B cell (primary cell): Measurements from ENCODE around the gene C1GALT1C1. TPM values are rescaled to one million over a fixed set of nuclear protein-coding genes. Genes with fewer than 3 reads are reported as not detected.
A peak's percentile ranks its signal among the peaks of the same experiment; 100 is the strongest.

Experiments used
- ATAC-seq: fragments of 200-7000 bp; cut with Tn5 transposase; one replicate; pipeline ENCODE4 v1.10.0; 2021; ENCODE audit warnings: low read depth, mild to moderate bottlenecking, moderate number of reproducible peaks, moderate library complexity
- CTCF ChIA-PET: fragments of 350-600 bp; sonication (Branson Sonifier 250); formaldehyde crosslinking; loops from one replicate; lab custom pipeline; 2021; ENCODE audit warnings: antibody characterized with exemption, inconsistent platforms; lab: Charles Lee
- POLR2A ChIA-PET: fragments of 350-600 bp; sonication (Branson Sonifier 250); formaldehyde crosslinking; loops from one replicate; lab custom pipeline; 2021; ENCODE audit warnings: antibody characterized with exemption; lab: Charles Lee
- DNase-seq: peaks from one replicate; pipeline ENCODE4 v3.0.0; 2013
- H2AFZ ChIP-seq: 2 replicates; pipeline ENCODE4 v1.6.1; 2012; ENCODE audit warnings: mild to moderate bottlenecking, low read depth, low read length; ENCODE audit not compliant: insufficient read depth, poor library complexity, severe bottlenecking
- H3K27ac ChIP-seq, 2 donors: 1 replicate in 1 of 2; 2 replicates in 1 of 2; pipeline ENCODE4 v1.5.1; 2012 to 2013; ENCODE audit warnings: low read length in 2 of 2, mild to moderate bottlenecking in 2 of 2, moderate library complexity in 1 of 2
- H3K27me3 ChIP-seq, 4 experiments: fragments of 200-600 bp in 1 of 4; sonication (generic) in 1 of 4; replicated peaks in 1 of 4; 1 replicate in 2 of 4; 2 replicates in 2 of 4; pipeline versions ENCODE4 v1.6.1 to v1.7.0; 2013 to 2016; ENCODE audit warnings: low read length in 3 of 4, mild to moderate bottlenecking in 2 of 4, mixed read lengths in 1 of 4, moderate library complexity in 1 of 4; ENCODE audit not compliant: insufficient read depth in 4 of 4, control insufficient read depth in 3 of 4; ENCODE audit errors: control extremely low read depth in 1 of 4
- H3K36me3 ChIP-seq, 2 experiments: replicated peaks in 1 of 2; 1 replicate in 1 of 2; 2 replicates in 1 of 2; pipeline versions ENCODE4 v1.6.1 to v1.7.1; 2013; ENCODE audit warnings: low read length in 1 of 2; ENCODE audit not compliant: insufficient read depth in 2 of 2, control insufficient read depth in 1 of 2; ENCODE audit errors: control extremely low read depth in 1 of 2, extremely low read depth in 1 of 2
- H3K4me1 ChIP-seq, 2 donors: fragments of 200-600 bp in 1 of 2; sonication (generic) in 1 of 2; 1 replicate in 1 of 2; 2 replicates in 1 of 2; pipeline versions ENCODE4 v1.5.1 to v1.6.1; 2013 to 2017; ENCODE audit warnings: low read length in 2 of 2; ENCODE audit not compliant: control insufficient read depth in 2 of 2, insufficient read depth in 2 of 2
- H3K4me2 ChIP-seq: replicated peaks from 2 replicates; pipeline ENCODE3; 2012; ENCODE audit warnings: mild to moderate bottlenecking, low read depth, low read length; ENCODE audit not compliant: poor library complexity, severe bottlenecking
- H3K4me3 ChIP-seq, 5 experiments: fragments of 200-600 bp in 1 of 5; sonication (generic) in 1 of 5; 1 replicate in 3 of 5; 2 replicates in 2 of 5; pipeline versions ENCODE4 v1.5.1 to v1.7.0; 2011 to 2016; ENCODE audit warnings: low read length in 4 of 5, mild to moderate bottlenecking in 4 of 5, low read depth in 2 of 5, control low read depth in 1 of 5, moderate library complexity in 1 of 5; ENCODE audit not compliant: insufficient read depth in 1 of 5; ENCODE audit errors: control extremely low read depth in 1 of 5, extremely low read depth in 1 of 5
- H3K79me2 ChIP-seq: fragments of 200-600 bp; sonication (generic); one replicate; pipeline ENCODE4 v1.6.0; 2016; ENCODE audit warnings: low read length; ENCODE audit not compliant: control insufficient read depth, insufficient read depth
- H3K9ac ChIP-seq: fragments of 200-600 bp; sonication (generic); 2 replicates; pipeline ENCODE4 v1.6.1; 2017; ENCODE audit warnings: mild to moderate bottlenecking, low read length, moderate library complexity
- H3K9me3 ChIP-seq, 3 donors: one replicate each; pipeline versions ENCODE4 v1.6.1 to v1.7.1; 2013; ENCODE audit warnings: low read length in 2 of 3; ENCODE audit not compliant: control insufficient read depth in 2 of 3, insufficient read depth in 1 of 3; ENCODE audit errors: control extremely low read depth in 1 of 3
- H4K20me1 ChIP-seq: 2 replicates; pipeline ENCODE4 v1.6.0; 2012; ENCODE audit warnings: mild to moderate bottlenecking, low read length; ENCODE audit not compliant: insufficient read depth, control insufficient read depth, poor library complexity, severe bottlenecking
- H3K27ac Mint-ChIP-seq: one replicate; pipeline ENCODE4 v1.8.0; 2021; ENCODE audit warnings: mixed read lengths
- H3K27me3 Mint-ChIP-seq: one replicate; pipeline ENCODE4 v1.8.0; 2021; ENCODE audit warnings: mixed read lengths
- H3K4me1 Mint-ChIP-seq: one replicate; pipeline ENCODE4 v1.8.0; 2021; ENCODE audit warnings: mixed read lengths
- H3K4me3 Mint-ChIP-seq: one replicate; pipeline ENCODE4 v1.8.0; 2021; ENCODE audit warnings: mixed read lengths
- H3K9me3 Mint-ChIP-seq: one replicate; pipeline ENCODE4 v1.8.0; 2022; ENCODE audit warnings: mixed read lengths; ENCODE audit not compliant: insufficient read depth
- EZH2 ChIP-seq: IDR thresholded peaks from 2 replicates; pipeline ENCODE4 v1.6.1; 2012; ENCODE audit warnings: borderline replicate concordance, low read depth, mild to moderate bottlenecking, moderate library complexity, low read length; ENCODE audit not compliant: insufficient read depth, poor library complexity, severe bottlenecking
- WGBS: methylation state at CpG from one replicate; pipeline ENCODE4 v1.1.5; 2013; ENCODE audit warnings: missing lambda C conversion rate; ENCODE audit not compliant: insufficient coverage; 5-methylcytosine and 5-hydroxymethylcytosine counted together
- intact Hi-C: fragments of 100-400 bp; cut with micrococcal nuclease; formaldehyde crosslinking; loops from one replicate; pipeline ENCODE4 v1.10.0; 2022
- polyA plus RNA-seq: library from polyadenylated mRNA; depleted of rRNA; stranded (reverse); fragments of >200 nt; gene quantifications from 2 replicates; pipeline ENCODE4 v1.2.3, GENCODE V29; 2012
- total RNA-seq, 2 donors: library from RNA; stranded (reverse); fragments of 120-200 nt in 1 of 2; gene quantifications; 1 replicate in 1 of 2; 2 replicates in 1 of 2; pipeline versions ENCODE4 v1.2.3 to v1.2.4, GENCODE V29; 2013 to 2022
- TF ChIP-seq, protein P1 (sequence below): fragments of 200-600 bp; IDR thresholded peaks from one replicate; pipeline ENCODE4 v1.8.0; 2022; ENCODE audit warnings: antibody characterized with exemption, mild to moderate bottlenecking

Gene C1GALT1C1
- total and polyA plus RNA-seq, 2 donors (not counting 1 experiment from before 2014, with no cell fraction given), result 2.9 to 13.6 TPM

DNA sequence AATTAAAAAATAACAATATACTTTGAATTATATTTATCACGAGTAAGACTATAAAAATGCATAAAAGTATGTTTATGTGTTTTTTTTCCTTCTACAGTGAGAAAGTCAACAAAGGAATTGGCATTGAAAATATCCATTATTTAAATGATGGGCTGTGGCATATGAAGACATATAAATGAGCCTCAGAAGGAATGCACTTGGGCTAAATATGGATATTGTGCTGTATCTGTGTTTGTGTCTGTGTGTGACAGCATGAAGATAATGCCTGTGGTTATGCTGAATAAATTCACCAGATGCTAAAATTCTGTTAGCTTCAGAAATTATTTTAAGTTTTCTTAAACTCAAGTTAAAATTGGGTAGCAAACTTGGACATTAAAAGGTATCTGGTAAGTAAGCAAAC lies 17.8 kb downstream of the C1GALT1C1 start:
- no peak for ATAC-seq
- ChIA-PET POLR2A (no interaction called here), CTCF (no interaction called here)
- no peaks in the 10 kb centered on the region for H3K4me1 ChIP-seq
- Mint-ChIP-seq H3K27ac (no peak overlapping the region), H3K27me3 (no peaks in the 10 kb centered on the region), H3K9me3 (no peaks in the 10 kb centered on the region), H3K4me1 (no peaks in the 10 kb centered on the region), H3K4me3 (no peak overlapping the region)
- no peak overlapping the region for H2AFZ ChIP-seq
- intact Hi-C loops, result no loop called here
- H4K20me1 ChIP-seq, result no peaks in the 10 kb centered on the region
- WGBS, result no CpG with 5 or more reads among the region's 1 CpG
- peaks cover 7% of the 10 kb centered on the region for H3K79me2 ChIP-seq
- TF ChIP-seq, protein P1, sequence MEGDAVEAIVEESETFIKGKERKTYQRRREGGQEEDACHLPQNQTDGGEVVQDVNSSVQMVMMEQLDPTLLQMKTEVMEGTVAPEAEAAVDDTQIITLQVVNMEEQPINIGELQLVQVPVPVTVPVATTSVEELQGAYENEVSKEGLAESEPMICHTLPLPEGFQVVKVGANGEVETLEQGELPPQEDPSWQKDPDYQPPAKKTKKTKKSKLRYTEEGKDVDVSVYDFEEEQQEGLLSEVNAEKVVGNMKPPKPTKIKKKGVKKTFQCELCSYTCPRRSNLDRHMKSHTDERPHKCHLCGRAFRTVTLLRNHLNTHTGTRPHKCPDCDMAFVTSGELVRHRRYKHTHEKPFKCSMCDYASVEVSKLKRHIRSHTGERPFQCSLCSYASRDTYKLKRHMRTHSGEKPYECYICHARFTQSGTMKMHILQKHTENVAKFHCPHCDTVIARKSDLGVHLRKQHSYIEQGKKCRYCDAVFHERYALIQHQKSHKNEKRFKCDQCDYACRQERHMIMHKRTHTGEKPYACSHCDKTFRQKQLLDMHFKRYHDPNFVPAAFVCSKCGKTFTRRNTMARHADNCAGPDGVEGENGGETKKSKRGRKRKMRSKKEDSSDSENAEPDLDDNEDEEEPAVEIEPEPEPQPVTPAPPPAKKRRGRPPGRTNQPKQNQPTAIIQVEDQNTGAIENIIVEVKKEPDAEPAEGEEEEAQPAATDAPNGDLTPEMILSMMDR, result no peak
- no peak for TF ChIP-seq EZH2
- H3K27ac ChIP-seq, result no peak overlapping the region
- no peaks in the 10 kb centered on the region for H3K9me3 ChIP-seq
- no peak overlapping the region for H3K9ac ChIP-seq
- peaks cover 0 to 40% of the 10 kb centered on the region in 2 experiments for H3K36me3 ChIP-seq
- H3K4me2 ChIP-seq, result no peak overlapping the region
- no peak overlapping the region for H3K4me3 ChIP-seq
- no peak for DNase-seq
- no peaks in the 10 kb centered on the region for H3K27me3 ChIP-seq

DNA sequence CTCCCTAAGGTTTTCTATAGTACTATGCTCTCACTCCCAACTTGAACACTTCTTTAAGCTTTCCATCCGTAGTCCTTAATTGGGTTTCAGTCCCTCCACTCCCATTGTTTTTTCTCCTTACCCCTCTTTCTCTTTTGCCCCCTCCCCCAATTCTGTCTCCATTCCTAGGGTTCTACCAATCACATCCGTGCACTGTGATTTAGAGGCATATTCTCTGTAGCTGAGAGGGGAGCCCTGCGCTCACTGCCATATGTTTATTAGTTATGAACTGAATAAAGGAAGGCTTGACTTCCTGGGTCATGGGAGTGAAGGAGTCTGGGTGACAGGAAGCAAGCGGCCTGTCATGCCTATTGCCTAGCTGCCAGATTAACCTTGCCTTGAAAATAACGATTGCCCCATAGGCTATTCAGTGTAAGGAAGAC lies 25.5 kb downstream of the C1GALT1C1 start:
- ChIA-PET POLR2A (interaction anchor here (0.7 to 2.0 kb wide), 4 partner anchors 26 to 144 kb away, joined by 3 to 25 read pairs (median 6); partner anchors contain the start of genes C1GALT1C1 and CUL4B), CTCF (interaction anchor here (1.7 kb wide), 1 partner anchor 42 kb away, joined by 14 read pairs; the partner anchor contains the start of gene CUL4B)
- DNase-seq (peak; percentile 50), ATAC-seq (no peak)
- peak overlapping the region; percentile 89 for H3K9ac ChIP-seq
- TF ChIP-seq, protein P1, result no peak
- TF ChIP-seq EZH2, result no peak
- H3K9me3 ChIP-seq, result no peaks in the 10 kb centered on the region
- peaks cover 10% of the 10 kb centered on the region in 2 donors for H3K4me1 ChIP-seq
- H3K4me2 ChIP-seq, result peak overlapping the region; percentile 74
- Mint-ChIP-seq H3K4me1 (peaks cover 13% of the 10 kb centered on the region), H3K9me3 (no peaks in the 10 kb centered on the region), H3K27ac (peak overlapping the region; percentile 94), H3K27me3 (no peaks in the 10 kb centered on the region), H3K4me3 (peak overlapping the region; percentile 90)
- 0% methylated on average over 1 of the region's 5 CpGs for WGBS
- H2AFZ ChIP-seq, result peak overlapping the region; percentile 81
- no peaks in the 10 kb centered on the region for H4K20me1 ChIP-seq
- no peaks in the 10 kb centered on the region for H3K27me3 ChIP-seq
- peak overlapping the region; percentile 68 to 88 (median 70) for H3K4me3 ChIP-seq
- peaks cover 0 to 18% of the 10 kb centered on the region in 2 experiments for H3K36me3 ChIP-seq
- H3K27ac ChIP-seq, result peak overlapping the region; percentile 78 to 94
- H3K79me2 ChIP-seq, result peaks cover 9% of the 10 kb centered on the region
- intact Hi-C loops, result loop anchor here (1.0 to 2.0 kb wide), 3 partner anchors 26 to 150 kb away; partner anchors contain the start of genes C1GALT1C1 and CUL4B
